Measurements from ENCODE around the gene TXNDC5. TPM values are rescaled to one million over a fixed set of nuclear protein-coding genes. Genes with fewer than 3 reads are reported as not detected.
A peak's percentile ranks its signal among the peaks of the same experiment; 100 is the strongest.

Gene TXNDC5
- 100 to 1,000 TPM in 7 of 9 donors, 10 to 100 TPM in 2; 94.0 to 192 (median 129) TPM for total RNA-seq
- polyA plus RNA-seq = 100 to 1,000 TPM in 1 of 3 donors, 10 to 100 TPM in 2; 51.6 to 130 (median 55.5) TPM
- long read RNA-seq, donor 1, transcript TXNDC5-201 (10 exons, 2,964 nt) = major isoform, 34 of 106 reads
- long read RNA-seq, donor 1, partial matches to known transcripts = 72 of 106 reads
- long read RNA-seq, donor 1, other reads (novel, unspliced or antisense) = 0 of 106 reads
- long read RNA-seq, donor 2, transcript TXNDC5-201 (10 exons, 2,964 nt) = major isoform, 15 of 16 reads
- long read RNA-seq, donor 2, partial matches to known transcripts = 0 of 16 reads
- long read RNA-seq, donor 2, other reads (novel, unspliced or antisense) = 0 of 16 reads
- long read RNA-seq, donor 3, transcript TXNDC5-201 (10 exons, 2,964 nt) = major isoform, 35 of 35 reads
- long read RNA-seq, donor 3, partial matches to known transcripts = 0 of 35 reads
- long read RNA-seq, donor 3, other reads (novel, unspliced or antisense) = 0 of 35 reads
- long read RNA-seq, donor 4, partial matches to known transcripts = 0 of 1 reads
- long read RNA-seq, donor 4, other reads (novel, unspliced or antisense) = 1 of 1 reads
- long read RNA-seq, donor 5, transcript TXNDC5-201 (10 exons, 2,964 nt) = major isoform, 357 of 376 reads
- long read RNA-seq, donor 5, partial matches to known transcripts = 3 of 376 reads
- long read RNA-seq, donor 5, other reads (novel, unspliced or antisense) = 14 of 376 reads
- long read RNA-seq, donor 6, partial matches to known transcripts = 0 of 1 reads
- long read RNA-seq, donor 6, other reads (novel, unspliced or antisense) = 0 of 1 reads
- long read RNA-seq, donor 7, transcript TXNDC5-201 (10 exons, 2,964 nt) = major isoform, 17 of 25 reads
- long read RNA-seq, donor 7, partial matches to known transcripts = 8 of 25 reads
- long read RNA-seq, donor 7, other reads (novel, unspliced or antisense) = 0 of 25 reads
- long read RNA-seq, donor 8, transcript TXNDC5-201 (10 exons, 2,964 nt) = major isoform, 54 of 54 reads
- long read RNA-seq, donor 8, partial matches to known transcripts = 0 of 54 reads
- long read RNA-seq, donor 8, other reads (novel, unspliced or antisense) = 0 of 54 reads
- long read RNA-seq, donor 9, transcript TXNDC5-201 (10 exons, 2,964 nt) = major isoform, 15 of 15 reads
- long read RNA-seq, donor 9, partial matches to known transcripts = 0 of 15 reads
- long read RNA-seq, donor 9, other reads (novel, unspliced or antisense) = 0 of 15 reads
- long read RNA-seq, donor 10, transcript TXNDC5-201 (10 exons, 2,964 nt) = major isoform, 15 of 17 reads
- long read RNA-seq, donor 10, partial matches to known transcripts = 0 of 17 reads
- long read RNA-seq, donor 10, other reads (novel, unspliced or antisense) = 0 of 17 reads

GRCh38 chr6:7910654-7911344 is at the start of gene TXNDC5:
Gene TXNDC5, minus strand, starts transcription at chr6:7910788. Its CDS starts 12 bp downstream, at chr6:7910776.
- peaks cover 15 to 30% of the 10 kb centered on the region in 2 donors for H3K4me1 ChIP-seq (replicated peaks in 1 of 2)
- peak within 1 kb of the TSS; percentile 5 to 99 (median 60) for H3K4me3 ChIP-seq
- peak; percentile 70 to 86 (median 77) for DNase-seq
- no peaks in the 10 kb centered on the region for H3K9me3 ChIP-seq (replicated peaks in 1 of 3)
- H3K27ac ChIP-seq = peak within 1 kb of the TSS; percentile 21 to 89 (median 68)
- no peaks in the 10 kb centered on the region for H3K27me3 ChIP-seq
- TF ChIP-seq POLR2A (IDR thresholded peaks at IDR 0.05) (peak; percentile 59 to 71), CTCF (IDR thresholded peaks at IDR 0.05) (no peak)
- 2 to 51% (median 28%) methylated on average over 2 to 73 of the region's 75 CpGs for WGBS, 4 donors
- H3K36me3 ChIP-seq (replicated peaks in 1 of 2) = no peaks in the 10 kb centered on the region
- intact Hi-C loops (cut with DNase I) = no loop called here

- no peak for DNase-seq
- Histone ChIP-seq H3K27ac (no peak overlapping the region), H3K4me1 (replicated peaks in 1 of 2) (no peaks in the 10 kb centered on the region), H3K27me3 (no peaks in the 10 kb centered on the region), H3K36me3 (replicated peaks in 1 of 2) (no peaks in the 10 kb centered on the region), H3K9me3 (replicated peaks in 1 of 3) (no peaks in the 10 kb centered on the region), H3K4me3 (no peak overlapping the region)
- WGBS, 4 donors = 55 to 65% (median 60%) methylated on average over 4 of the region's 4 CpGs
- no peak for TF ChIP-seq CTCF (IDR thresholded peaks at IDR 0.05)
- TF ChIP-seq POLR2A (IDR thresholded peaks at IDR 0.05) = no peak
- intact Hi-C loops (cut with DNase I) = no loop called here
Observed at GRCh38 chr6:7960141-7960540, 49.6 kb upstream of the TXNDC5 start.

- no peaks in the 10 kb centered on the region for H3K36me3 ChIP-seq (replicated peaks in 1 of 2)
- no peaks in the 10 kb centered on the region for H3K27me3 ChIP-seq
- WGBS, 4 donors = 67 to 87% (median 79%) methylated on average over 4 of the region's 4 CpGs
- H3K4me3 ChIP-seq = no peak overlapping the region
- no peaks in the 10 kb centered on the region for H3K9me3 ChIP-seq (replicated peaks in 1 of 3)
- TF ChIP-seq POLR2A (IDR thresholded peaks at IDR 0.05) (no peak), CTCF (IDR thresholded peaks at IDR 0.05) (no peak)
- DNase-seq = no peak
- H3K27ac ChIP-seq = no peak overlapping the region
- intact Hi-C loops (cut with DNase I) = no loop called here
- no peaks in the 10 kb centered on the region for H3K4me1 ChIP-seq (replicated peaks in 1 of 2)
Observed at GRCh38 chr6:7959453-7959852, 48.9 kb upstream of the TXNDC5 start.

Measured in adrenal gland (tissue), 19 donors.